Sigmoid colon (tissue), 7 donors: Measurements from ENCODE around the gene MARCHF11. TPM values are rescaled to one million over a fixed set of nuclear protein-coding genes. Genes with fewer than 3 reads are reported as not detected.

Experiments used
- DNase-seq: peaks from one replicate; pipeline ENCODE4 v3.0.0-alpha.2; 2019
- H3K27ac ChIP-seq, 4 donors: fragments of 200-600 bp; sonication (generic); one replicate each; pipeline ENCODE4 v1.5.1; 2016 to 2019; ENCODE audit warnings: mild to moderate bottlenecking in 1 of 4
- H3K27me3 ChIP-seq, 3 donors: fragments of 200-600 bp; sonication (generic); one replicate each; pipeline ENCODE4 v1.5.1; 2019; ENCODE audit warnings: mild to moderate bottlenecking in 1 of 3
- H3K36me3 ChIP-seq, 4 donors: fragments of 200-600 bp; sonication (generic); one replicate each; pipeline ENCODE4 v1.5.1; 2016 to 2019
- H3K4me1 ChIP-seq, 4 donors: fragments of 200-600 bp; sonication (generic); one replicate each; pipeline ENCODE4 v1.5.1; 2017 to 2019
- H3K4me3 ChIP-seq, 4 donors: fragments of 200-600 bp; sonication (generic); one replicate each; pipeline ENCODE4 v1.5.1; 2017 to 2019; ENCODE audit warnings: mild to moderate bottlenecking in 2 of 4, moderate library complexity in 1 of 4
- H3K9me3 ChIP-seq, 4 donors: fragments of 200-600 bp in 3 of 4; sonication (generic) in 3 of 4; one replicate each; pipeline versions ENCODE4 v1.5.1 to v1.6.1; 2013 to 2019
- EP300 ChIP-seq, 4 donors: sonication (generic); formaldehyde crosslinking; IDR thresholded peaks; one replicate each; pipeline ENCODE4 v1.6.1; 2017; ENCODE audit warnings: antibody characterized with exemption in 4 of 4
- POLR2A ChIP-seq, 2 donors: fragments of 450-650 bp; IDR thresholded peaks; one replicate each; pipeline ENCODE4 v1.6.1; 2016; ENCODE audit warnings: antibody characterized with exemption in 2 of 2, mild to moderate bottlenecking in 2 of 2, moderate library complexity in 2 of 2
- POLR2AphosphoS5 ChIP-seq, 4 donors: sonication (generic); formaldehyde crosslinking; IDR thresholded peaks; one replicate each; pipeline ENCODE4 v1.6.1; 2017; ENCODE audit warnings: antibody characterized with exemption in 4 of 4
- WGBS, 2 donors: extraction: QIAGEN DNeasy Blood & Tissue Kit; methylation state at CpG; one replicate each; pipeline ENCODE4 v1.1.7; 2013; 5-methylcytosine and 5-hydroxymethylcytosine counted together
- intact Hi-C: fragments of 100-400 bp; cut with DNase I; formaldehyde crosslinking; loops from one replicate; pipeline ENCODE4 v1.15.1; 2023
- polyA plus RNA-seq, 3 donors: library from polyadenylated mRNA; stranded (reverse); fragments of 200-250 nt; gene quantifications; one replicate each; pipeline ENCODE4 v1.2.3, GENCODE V29; 2013
- total RNA-seq, 4 donors: library from RNA; depleted of rRNA; stranded (reverse); fragments of >200 nt; gene quantifications; one replicate each; pipeline ENCODE4 v1.1.0, GENCODE V29; 2016
- TF ChIP-seq, protein P1 (sequence below), 4 experiments: fragments of 450-650 bp in 3 of 4; fragments of 200-600 bp in 1 of 4; IDR thresholded peaks; one replicate each; pipeline ENCODE4 v1.5.1; 2016 to 2019; ENCODE audit warnings: antibody characterized with exemption in 4 of 4, mild to moderate bottlenecking in 3 of 4, moderate library complexity in 2 of 4
- donor health status: healthy with polysubstance abuse.
- donor health status: Bipolar disorder and iron deficiency.
- donor health status: healthy.

Gene MARCHF11
- total and polyA plus RNA-seq, 7 donors = not detected

DNA sequence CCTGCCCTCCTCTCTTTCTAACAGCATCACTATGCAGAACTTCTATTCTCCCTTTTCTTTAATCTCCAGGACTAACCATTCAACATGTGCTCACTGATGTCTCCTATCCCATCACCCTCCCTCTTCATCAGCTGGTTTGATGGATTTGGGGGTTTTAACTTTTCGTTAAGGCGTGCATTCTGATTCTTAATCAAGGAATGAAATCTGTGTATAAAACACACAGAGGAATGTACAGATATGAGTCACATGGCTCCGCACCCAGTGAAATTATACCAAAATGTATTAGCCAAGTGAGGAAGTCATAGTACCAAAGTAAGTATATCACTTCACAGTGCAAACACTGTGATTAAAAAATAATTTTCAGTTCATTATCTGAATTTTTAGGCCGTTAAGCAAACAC lies 35.2 kb downstream of the MARCHF11 start:
- 74 to 89% methylated on average over 4 of the region's 4 CpGs for WGBS, 2 donors
- no peaks in the 10 kb centered on the region for H3K36me3 ChIP-seq
- no peaks in the 10 kb centered on the region for H3K27me3 ChIP-seq
- H3K4me1 ChIP-seq = no peaks in the 10 kb centered on the region
- H3K9me3 ChIP-seq = peaks cover 0 to under 1% (median 0%) of the 10 kb centered on the region in 4 donors
- DNase-seq = no peak
- intact Hi-C loops = no loop called here
- no peak overlapping the region for H3K27ac ChIP-seq
- H3K4me3 ChIP-seq = no peak overlapping the region
- TF ChIP-seq POLR2A (IDR thresholded peaks at IDR 0.05) = no peak
- no peak for TF ChIP-seq EP300 (IDR thresholded peaks at IDR 0.05)
- TF ChIP-seq POLR2AphosphoS5 (IDR thresholded peaks at IDR 0.05) = no peak
- TF ChIP-seq, protein P1, sequence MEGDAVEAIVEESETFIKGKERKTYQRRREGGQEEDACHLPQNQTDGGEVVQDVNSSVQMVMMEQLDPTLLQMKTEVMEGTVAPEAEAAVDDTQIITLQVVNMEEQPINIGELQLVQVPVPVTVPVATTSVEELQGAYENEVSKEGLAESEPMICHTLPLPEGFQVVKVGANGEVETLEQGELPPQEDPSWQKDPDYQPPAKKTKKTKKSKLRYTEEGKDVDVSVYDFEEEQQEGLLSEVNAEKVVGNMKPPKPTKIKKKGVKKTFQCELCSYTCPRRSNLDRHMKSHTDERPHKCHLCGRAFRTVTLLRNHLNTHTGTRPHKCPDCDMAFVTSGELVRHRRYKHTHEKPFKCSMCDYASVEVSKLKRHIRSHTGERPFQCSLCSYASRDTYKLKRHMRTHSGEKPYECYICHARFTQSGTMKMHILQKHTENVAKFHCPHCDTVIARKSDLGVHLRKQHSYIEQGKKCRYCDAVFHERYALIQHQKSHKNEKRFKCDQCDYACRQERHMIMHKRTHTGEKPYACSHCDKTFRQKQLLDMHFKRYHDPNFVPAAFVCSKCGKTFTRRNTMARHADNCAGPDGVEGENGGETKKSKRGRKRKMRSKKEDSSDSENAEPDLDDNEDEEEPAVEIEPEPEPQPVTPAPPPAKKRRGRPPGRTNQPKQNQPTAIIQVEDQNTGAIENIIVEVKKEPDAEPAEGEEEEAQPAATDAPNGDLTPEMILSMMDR (IDR thresholded peaks at IDR 0.05) = no peak

DNA sequence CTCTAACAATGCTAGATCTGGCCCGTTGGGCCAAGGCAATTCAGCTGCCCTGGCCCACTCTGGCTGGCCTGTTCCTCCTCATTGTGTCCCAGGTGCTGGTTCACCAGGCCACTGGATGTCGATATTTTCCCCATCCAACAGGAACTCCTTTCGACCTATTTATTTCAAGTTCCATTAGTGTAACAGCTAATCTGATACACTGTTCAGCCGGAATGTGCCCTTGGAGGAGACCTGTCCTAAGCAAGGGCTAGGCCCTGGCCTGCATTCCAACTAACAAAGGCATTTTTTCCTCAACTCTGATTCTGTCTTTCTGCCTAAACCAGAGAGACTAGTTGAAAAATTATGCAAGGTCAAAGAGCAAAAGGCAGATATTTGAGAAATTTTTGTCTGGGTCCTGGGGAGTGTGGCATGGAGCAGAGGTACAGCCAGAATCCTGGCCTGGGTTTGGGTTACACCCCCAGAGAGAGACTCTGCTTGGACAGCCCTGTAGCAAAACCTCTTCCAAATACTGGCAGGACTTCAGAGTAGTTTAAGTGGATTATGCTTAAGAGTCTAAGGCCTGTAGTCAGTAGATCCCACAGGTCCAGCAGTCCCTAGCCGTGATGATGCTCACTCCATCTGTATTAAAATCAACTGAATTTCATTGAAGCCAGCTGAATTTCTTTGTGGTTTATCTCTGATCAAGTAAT lies 36.1 kb downstream of the MARCHF11 start:
- H3K9me3 ChIP-seq = peaks cover 0 to 3% (median 1%) of the 10 kb centered on the region in 4 donors
- no peak overlapping the region for H3K4me3 ChIP-seq
- H3K27me3 ChIP-seq = no peaks in the 10 kb centered on the region
- intact Hi-C loops = no loop called here
- H3K4me1 ChIP-seq = no peaks in the 10 kb centered on the region
- H3K27ac ChIP-seq = no peak overlapping the region
- H3K36me3 ChIP-seq = no peaks in the 10 kb centered on the region
- TF ChIP-seq EP300 (IDR thresholded peaks at IDR 0.05) = no peak
- TF ChIP-seq POLR2AphosphoS5 (IDR thresholded peaks at IDR 0.05) = no peak
- no peak for TF ChIP-seq POLR2A (IDR thresholded peaks at IDR 0.05)
- TF ChIP-seq, protein P1 (IDR thresholded peaks at IDR 0.05) = no peak
- no peak for DNase-seq
- WGBS, 2 donors = 83 to 84% methylated on average over 5 of the region's 5 CpGs

DNA sequence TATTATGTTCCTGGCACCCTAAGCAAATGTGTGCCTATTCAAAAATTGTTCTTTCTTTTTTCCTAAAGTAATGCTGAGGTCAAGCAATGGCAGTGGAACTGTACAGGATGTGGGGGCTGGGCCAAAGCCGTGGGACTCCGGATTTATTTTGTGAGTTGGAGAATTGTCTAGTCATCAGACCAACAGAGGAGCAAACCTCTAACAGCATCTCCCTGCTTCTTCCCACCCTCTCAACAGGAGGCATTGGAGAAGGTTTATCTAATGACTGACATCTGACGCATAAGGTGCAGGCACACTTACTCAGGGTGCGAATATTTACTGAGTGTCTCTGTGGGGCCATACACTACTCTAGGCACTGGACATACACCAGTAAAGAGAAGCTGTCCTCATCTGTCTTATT lies 38.6 kb downstream of the MARCHF11 start:
- intact Hi-C loops = no loop called here
- no peaks in the 10 kb centered on the region for H3K27me3 ChIP-seq
- H3K36me3 ChIP-seq = no peaks in the 10 kb centered on the region
- H3K4me3 ChIP-seq = no peak overlapping the region
- peaks cover 0 to 5% (median 2%) of the 10 kb centered on the region in 4 donors for H3K9me3 ChIP-seq
- 58 to 85% methylated on average over 4 of the region's 4 CpGs for WGBS, 2 donors
- no peaks in the 10 kb centered on the region for H3K4me1 ChIP-seq
- DNase-seq = no peak
- TF ChIP-seq POLR2AphosphoS5 (IDR thresholded peaks at IDR 0.05) = no peak
- no peak for TF ChIP-seq EP300 (IDR thresholded peaks at IDR 0.05)
- TF ChIP-seq POLR2A (IDR thresholded peaks at IDR 0.05) = no peak
- TF ChIP-seq, protein P1 (IDR thresholded peaks at IDR 0.05) = no peak
- H3K27ac ChIP-seq = no peak overlapping the region

DNA sequence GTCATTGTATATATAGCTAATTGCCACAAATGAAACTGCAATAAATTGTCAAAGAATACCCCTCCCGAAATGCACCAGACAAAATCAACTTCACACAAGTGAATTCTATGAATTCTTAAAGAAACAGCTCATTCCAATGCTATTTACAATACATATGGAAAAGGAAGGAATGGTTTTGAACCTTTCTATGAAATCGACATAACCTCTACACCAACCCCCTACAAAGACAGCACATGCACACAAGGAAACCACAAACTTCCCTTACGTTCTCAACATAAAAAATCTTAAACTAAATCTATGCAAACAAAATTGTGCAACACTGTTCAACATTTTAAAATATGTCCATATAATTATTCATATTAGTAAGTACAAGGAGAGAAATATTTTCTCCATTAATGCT lies 39.2 kb downstream of the MARCHF11 start:
- Histone ChIP-seq H3K36me3 (no peaks in the 10 kb centered on the region), H3K4me1 (no peaks in the 10 kb centered on the region), H3K27me3 (no peaks in the 10 kb centered on the region), H3K4me3 (no peak overlapping the region), H3K9me3 (peaks cover 0 to 5% (median 2%) of the 10 kb centered on the region in 4 donors), H3K27ac (no peak overlapping the region)
- intact Hi-C loops = no loop called here
- no peak for TF ChIP-seq POLR2A (IDR thresholded peaks at IDR 0.05)
- no peak for TF ChIP-seq EP300 (IDR thresholded peaks at IDR 0.05)
- no peak for TF ChIP-seq POLR2AphosphoS5 (IDR thresholded peaks at IDR 0.05)
- TF ChIP-seq, protein P1 (IDR thresholded peaks at IDR 0.05) = no peak
- no peak for DNase-seq
- 44 to 70% methylated on average over 3 of the region's 3 CpGs for WGBS, 2 donors

DNA sequence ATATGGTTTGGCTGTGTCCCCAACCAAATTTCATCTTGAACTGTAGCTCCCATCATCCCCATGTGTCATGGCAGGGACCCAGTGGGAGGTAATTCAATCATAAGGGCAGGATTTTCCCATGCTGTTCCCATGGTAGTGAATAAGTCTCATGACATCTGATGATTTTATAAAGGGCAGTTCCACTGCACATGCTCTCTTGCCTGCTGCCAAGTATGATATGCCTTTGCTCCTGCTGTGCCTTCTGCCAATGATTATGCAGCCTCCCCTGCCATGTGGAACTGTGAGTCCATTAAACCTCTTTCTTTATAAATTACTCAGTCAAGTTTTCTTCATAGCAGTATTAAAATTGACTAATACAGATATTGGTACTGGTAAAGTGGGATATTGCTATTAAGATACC lies 42.4 kb downstream of the MARCHF11 start:
- intact Hi-C loops = no loop called here
- Histone ChIP-seq H3K4me1 (no peaks in the 10 kb centered on the region), H3K9me3 (peaks cover 0 to 9% (median 2%) of the 10 kb centered on the region in 4 donors), H3K36me3 (no peaks in the 10 kb centered on the region), H3K27ac (no peak overlapping the region), H3K27me3 (no peaks in the 10 kb centered on the region), H3K4me3 (no peak overlapping the region)
- no peak for DNase-seq
- TF ChIP-seq POLR2AphosphoS5 (IDR thresholded peaks at IDR 0.05) (no peak), EP300 (IDR thresholded peaks at IDR 0.05) (no peak), POLR2A (IDR thresholded peaks at IDR 0.05) (no peak)
- TF ChIP-seq, protein P1 (IDR thresholded peaks at IDR 0.05) = no peak
